HepG2 (cell line): ENCODE measurements around the gene TBCCD1. TPM values are rescaled to one million over a fixed set of nuclear protein-coding genes. Genes with fewer than 3 reads are reported as not detected.

Experiments used
- CCAR2 ChIP-seq: fragments of 200-400 bp; formaldehyde crosslinking; optimal IDR thresholded peaks from 2 replicates; pipeline ENCODE3; 2018; ENCODE audit warnings: low read depth, mild to moderate bottlenecking, low read length, moderate library complexity
- IKZF1 ChIP-seq: fragments of 450-650 bp; IDR thresholded peaks from 2 replicates; pipeline ENCODE4 v1.7.1; 2016
- MED8 ChIP-seq: sonication (generic); formaldehyde crosslinking; IDR thresholded peaks from 2 replicates; pipeline ENCODE4 v1.8.1; 2023; ENCODE audit warnings: mild to moderate bottlenecking, missing genetic modification reagents; ENCODE audit not compliant: insufficient replicate concordance
- NCOA2 ChIP-seq: sonication (generic); formaldehyde crosslinking; IDR thresholded peaks from 2 replicates; pipeline ENCODE4 v1.8.0; 2022; ENCODE audit warnings: inconsistent platforms
- RXRA ChIP-seq: sonication (generic); formaldehyde crosslinking; IDR thresholded peaks from 2 replicates; pipeline ENCODE4 v1.5.1; 2020; ENCODE audit warnings: missing genetic modification reagents
- SALL2 ChIP-seq: sonication (generic); formaldehyde crosslinking; IDR thresholded peaks from 2 replicates; pipeline ENCODE4 v1.8.1; 2023; ENCODE audit warnings: mild to moderate bottlenecking, missing genetic modification reagents, inconsistent platforms
- SRSF9 ChIP-seq: fragments of 200-400 bp; formaldehyde crosslinking; IDR thresholded peaks from 2 replicates; pipeline ENCODE4 v1.6.1; 2018; ENCODE audit warnings: borderline replicate concordance, mild to moderate bottlenecking, low read depth, low read length; ENCODE audit not compliant: insufficient read depth, poor library complexity, severe bottlenecking
- TEAD3 ChIP-seq: optimal IDR thresholded peaks from 2 replicates; pipeline ENCODE3; 2016; ENCODE audit warnings: borderline replicate concordance
- TFE3 ChIP-seq: IDR thresholded peaks from 2 replicates; pipeline ENCODE4 v1.6.1; 2016
- YY1 ChIP-seq: IDR thresholded peaks from 2 replicates; pipeline ENCODE4 v1.6.1; 2011; ENCODE audit warnings: low read length, low read depth, moderate library complexity, mild to moderate bottlenecking; ENCODE audit not compliant: insufficient read depth, insufficient replicate concordance
- ZBTB38 ChIP-seq: sonication (generic); formaldehyde crosslinking; IDR thresholded peaks from 2 replicates; pipeline ENCODE4 v1.5.1; 2020; ENCODE audit warnings: mild to moderate bottlenecking, missing genetic modification reagents
- ZFP36L1 ChIP-seq: sonication (generic); formaldehyde crosslinking; IDR thresholded peaks from 2 replicates; pipeline ENCODE4 v1.8.0; 2022; ENCODE audit warnings: mild to moderate bottlenecking, missing genetic modification reagents, moderate library complexity
- ZNF225 ChIP-seq: sonication (generic); formaldehyde crosslinking; IDR thresholded peaks from 2 replicates; pipeline ENCODE4 v1.4.0; 2020; ENCODE audit warnings: mild to moderate bottlenecking, missing genetic modification reagents
- ZNF407 ChIP-seq: sonication (generic); formaldehyde crosslinking; IDR thresholded peaks from one replicate; pipeline ENCODE4 v1.5.1; 2020; ENCODE audit warnings: mild to moderate bottlenecking, missing genetic modification reagents; ENCODE audit errors: not compliant biosample characterization
- ZNF432 ChIP-seq: sonication (generic); formaldehyde crosslinking; IDR thresholded peaks from 2 replicates; pipeline ENCODE4 v1.5.0; 2020; ENCODE audit warnings: missing genetic modification reagents, mild to moderate bottlenecking, borderline replicate concordance
- polyA plus RNA-seq, 8 experiments: library from polyadenylated mRNA; depleted of rRNA in 3 of 8; stranded (reverse) in 7 of 8; unstranded in 1 of 8; fragments of >200 nt; fragmentation: Illumina TruSeq in 4 of 8; extraction: Trizol in 4 of 8; gene quantifications; 2 replicates each; pipeline versions ENCODE4 v1.2.1 to v1.2.3, GENCODE V29; 2011 to 2016; ENCODE audit warnings: low read depth in 4 of 8, missing spikeins in 1 of 8, mixed read lengths in 1 of 8; ENCODE audit not compliant: insufficient read depth in 1 of 8
- total RNA-seq, 5 experiments: library from RNA; depleted of rRNA; stranded (reverse); fragments of >200 nt; fragmentation: Illumina TruSeq; extraction: Trizol; gene quantifications; 2 replicates each; pipeline ENCODE4 v1.2.3, GENCODE V29; 2016; ENCODE audit warnings: low read depth in 1 of 5
- TF ChIP-seq, protein P1 (sequence below): sonication (generic); formaldehyde crosslinking; conservative IDR thresholded peaks from 2 replicates; pipeline ENCODE4 v1.4.0; 2020; ENCODE audit warnings: missing genetic modification reagents

TBCCD1 gene
- total and polyA plus RNA-seq, 2 of the 13 experiments (the other 11 are each of a cell fraction or from before 2014, with no cell fraction given), result 13.6 to 16.2 TPM

DNA sequence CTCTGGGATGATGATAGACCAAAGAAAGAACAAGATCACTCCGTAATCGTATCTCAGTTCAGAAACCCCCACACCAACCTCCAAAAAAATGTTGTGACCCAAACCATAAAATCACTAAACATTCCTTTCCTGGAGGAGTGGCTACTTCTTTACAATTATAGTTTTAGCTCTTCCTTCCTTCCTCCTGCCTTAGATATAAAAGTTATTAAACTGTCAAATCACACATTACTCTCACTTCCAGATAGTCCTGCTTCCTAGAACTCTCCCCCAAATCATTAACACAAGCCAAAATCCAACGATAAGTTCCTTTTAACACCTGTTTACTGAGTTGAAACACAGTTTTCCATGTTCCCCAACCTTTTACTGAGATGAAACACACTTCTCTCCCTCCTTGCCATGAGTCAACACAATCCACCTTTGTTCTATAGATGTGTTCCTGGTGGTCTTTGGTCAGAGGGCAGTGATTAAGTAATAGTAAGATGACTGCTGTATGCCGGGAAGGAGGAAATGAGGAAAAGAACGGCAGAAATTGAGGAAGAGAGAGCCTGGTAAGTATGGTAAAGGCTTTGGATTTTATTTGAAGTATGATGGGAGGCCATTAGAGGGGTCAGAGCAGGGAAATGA is 14.6 kb downstream of the TBCCD1 start (continued):
- TF ChIP-seq, protein P1, sequence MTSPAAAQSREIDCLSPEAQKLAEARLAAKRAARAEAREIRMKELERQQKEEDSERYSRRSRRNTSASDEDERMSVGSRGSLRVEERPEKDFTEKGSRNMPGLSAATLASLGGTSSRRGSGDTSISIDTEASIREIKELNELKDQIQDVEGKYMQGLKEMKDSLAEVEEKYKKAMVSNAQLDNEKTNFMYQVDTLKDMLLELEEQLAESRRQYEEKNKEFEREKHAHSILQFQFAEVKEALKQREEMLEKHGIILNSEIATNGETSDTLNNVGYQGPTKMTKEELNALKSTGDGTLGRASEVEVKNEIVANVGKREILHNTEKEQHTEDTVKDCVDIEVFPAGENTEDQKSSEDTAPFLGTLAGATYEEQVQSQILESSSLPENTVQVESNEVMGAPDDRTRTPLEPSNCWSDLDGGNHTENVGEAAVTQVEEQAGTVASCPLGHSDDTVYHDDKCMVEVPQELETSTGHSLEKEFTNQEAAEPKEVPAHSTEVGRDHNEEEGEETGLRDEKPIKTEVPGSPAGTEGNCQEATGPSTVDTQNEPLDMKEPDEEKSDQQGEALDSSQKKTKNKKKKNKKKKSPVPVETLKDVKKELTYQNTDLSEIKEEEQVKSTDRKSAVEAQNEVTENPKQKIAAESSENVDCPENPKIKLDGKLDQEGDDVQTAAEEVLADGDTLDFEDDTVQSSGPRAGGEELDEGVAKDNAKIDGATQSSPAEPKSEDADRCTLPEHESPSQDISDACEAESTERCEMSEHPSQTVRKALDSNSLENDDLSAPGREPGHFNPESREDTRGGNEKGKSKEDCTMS (CRISPR knock-in tag), result no peak
- TF ChIP-seq CCAR2, result no peak
- no peak for TF ChIP-seq ZBTB38 (CRISPR knock-in tag)
- TF ChIP-seq NCOA2 (CRISPR knock-in tag), result peak; percentile 49; the same call in 1 of the 2 replicates
- no peak for TF ChIP-seq ZNF432
- no peak for TF ChIP-seq RXRA (CRISPR knock-in tag)
- TF ChIP-seq IKZF1, result no peak
- no peak for TF ChIP-seq SRSF9
- no peak for TF ChIP-seq SALL2 (CRISPR knock-in tag)
- TF ChIP-seq ZNF407 (CRISPR knock-in tag), result no peak
- no peak for TF ChIP-seq YY1
- no peak for TF ChIP-seq TEAD3 (CRISPR knock-in tag)
- TF ChIP-seq ZFP36L1, result peak; percentile 31; the same call in 1 of the 2 replicates
- TF ChIP-seq ZNF225 (CRISPR knock-in tag), result no peak
- no peak for TF ChIP-seq TFE3
- no peak for TF ChIP-seq MED8
